Colonic mucosa (tissue), 4 donors: ENCODE results near the gene THADA. TPM values are rescaled to one million over a fixed set of nuclear protein-coding genes. Genes with fewer than 3 reads are reported as not detected.
"Not testable (repeated sequence)": the region's sequence is repeated elsewhere in the genome, so short reads cannot be mapped to it uniquely, and the experiment has no call there.

Experiments used
- DNase-seq: peaks from one replicate; pipeline ENCODE4 v3.0.0-alpha.2; 2020
- H3K27ac ChIP-seq: fragments of 200-600 bp; one replicate; pipeline ENCODE4 v1.8.0; 2021
- H3K27me3 ChIP-seq: fragments of 200-600 bp; one replicate; pipeline ENCODE4 v1.8.0; 2021
- H3K36me3 ChIP-seq: fragments of 200-600 bp; one replicate; pipeline ENCODE4 v1.8.0; 2021
- H3K4me1 ChIP-seq: fragments of 200-600 bp; one replicate; pipeline ENCODE4 v1.8.0; 2021; ENCODE audit warnings: mild to moderate bottlenecking
- H3K4me3 ChIP-seq: fragments of 200-600 bp; one replicate; pipeline ENCODE4 v1.8.0; 2021
- H3K9ac ChIP-seq, 2 donors: one replicate each; pipeline ENCODE4 v1.7.0; 2013; ENCODE audit warnings: control low read depth in 2 of 2, low read depth in 2 of 2, low read length in 2 of 2
- H3K9me3 ChIP-seq: fragments of 200-600 bp; one replicate; pipeline ENCODE4 v1.8.0; 2021
- intact Hi-C: fragments of 100-400 bp; cut with DNase I; formaldehyde crosslinking; loops from one replicate; pipeline ENCODE4 v1.14.1; 2022
- total RNA-seq, 2 donors: library from RNA; stranded (reverse); fragmentation: NEBNext Ultra II Directional in 1 of 2; extraction: Animal tissue kit (Norgen Biotek cat#: 25700) in 1 of 2; gene quantifications; one replicate each; pipeline ENCODE4 v1.2.1, GENCODE V29; 2021
- TF ChIP-seq, protein P1 (sequence below): fragments of 200-600 bp; IDR thresholded peaks from one replicate; pipeline ENCODE4 v1.8.0; 2022; ENCODE audit warnings: antibody characterized with exemption, mild to moderate bottlenecking
- donor health status: healthy.
- donor health status: DM: no; HTN: no; CAD: no.
- donor health status: DM: no; HTN: no; CAD: no.

THADA gene
- total RNA-seq, 2 donors from 2014 or later = 14.6 to 31.4 TPM

DNA sequence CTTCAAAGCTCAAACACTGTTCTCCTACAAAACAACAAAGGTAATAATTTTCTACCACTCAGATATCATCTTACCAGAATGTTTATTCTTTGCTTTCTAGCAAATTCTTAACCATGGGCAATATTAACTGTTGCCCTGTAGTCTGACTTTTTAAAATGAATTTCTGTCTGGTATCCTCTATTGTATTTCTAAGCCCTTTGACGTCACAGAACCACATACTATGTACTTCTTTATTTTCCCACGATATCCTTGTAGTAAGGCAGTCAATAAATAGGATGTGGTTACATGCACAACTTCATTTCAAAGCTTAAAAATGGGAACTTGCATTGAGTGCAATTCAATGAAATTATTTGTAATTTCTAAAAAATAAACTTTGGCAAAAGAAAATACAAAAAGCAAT lies 58.7 kb downstream of the THADA start:
- Histone ChIP-seq H3K9me3 (no peaks in the 10 kb centered on the region), H3K27me3 (no peaks in the 10 kb centered on the region), H3K4me3 (no peak overlapping the region), H3K4me1 (no peaks in the 10 kb centered on the region), H3K9ac (no peak overlapping the region), H3K36me3 (no peaks in the 10 kb centered on the region), H3K27ac (no peak overlapping the region)
- TF ChIP-seq, protein P1, sequence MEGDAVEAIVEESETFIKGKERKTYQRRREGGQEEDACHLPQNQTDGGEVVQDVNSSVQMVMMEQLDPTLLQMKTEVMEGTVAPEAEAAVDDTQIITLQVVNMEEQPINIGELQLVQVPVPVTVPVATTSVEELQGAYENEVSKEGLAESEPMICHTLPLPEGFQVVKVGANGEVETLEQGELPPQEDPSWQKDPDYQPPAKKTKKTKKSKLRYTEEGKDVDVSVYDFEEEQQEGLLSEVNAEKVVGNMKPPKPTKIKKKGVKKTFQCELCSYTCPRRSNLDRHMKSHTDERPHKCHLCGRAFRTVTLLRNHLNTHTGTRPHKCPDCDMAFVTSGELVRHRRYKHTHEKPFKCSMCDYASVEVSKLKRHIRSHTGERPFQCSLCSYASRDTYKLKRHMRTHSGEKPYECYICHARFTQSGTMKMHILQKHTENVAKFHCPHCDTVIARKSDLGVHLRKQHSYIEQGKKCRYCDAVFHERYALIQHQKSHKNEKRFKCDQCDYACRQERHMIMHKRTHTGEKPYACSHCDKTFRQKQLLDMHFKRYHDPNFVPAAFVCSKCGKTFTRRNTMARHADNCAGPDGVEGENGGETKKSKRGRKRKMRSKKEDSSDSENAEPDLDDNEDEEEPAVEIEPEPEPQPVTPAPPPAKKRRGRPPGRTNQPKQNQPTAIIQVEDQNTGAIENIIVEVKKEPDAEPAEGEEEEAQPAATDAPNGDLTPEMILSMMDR = no peak
- intact Hi-C loops = loop anchor here (10.0 kb wide), 1 partner anchor 582 kb away; no protein-coding TSS in a partner anchor
- no peak for DNase-seq

- Histone ChIP-seq H3K4me3 (no peak overlapping the region), H3K9me3 (no peaks in the 10 kb centered on the region), H3K9ac (no peak overlapping the region), H3K27ac (no peak overlapping the region), H3K4me1 (no peaks in the 10 kb centered on the region), H3K36me3 (no peaks in the 10 kb centered on the region), H3K27me3 (no peaks in the 10 kb centered on the region)
- TF ChIP-seq, protein P1 = no peak
- no peak for DNase-seq
- intact Hi-C loops = loop anchor here (10.0 kb wide), 1 partner anchor 580 kb away; no protein-coding TSS in a partner anchor
Observed at GRCh38 chr2:43534569-43534968, 61.3 kb downstream of the THADA start.

DNA sequence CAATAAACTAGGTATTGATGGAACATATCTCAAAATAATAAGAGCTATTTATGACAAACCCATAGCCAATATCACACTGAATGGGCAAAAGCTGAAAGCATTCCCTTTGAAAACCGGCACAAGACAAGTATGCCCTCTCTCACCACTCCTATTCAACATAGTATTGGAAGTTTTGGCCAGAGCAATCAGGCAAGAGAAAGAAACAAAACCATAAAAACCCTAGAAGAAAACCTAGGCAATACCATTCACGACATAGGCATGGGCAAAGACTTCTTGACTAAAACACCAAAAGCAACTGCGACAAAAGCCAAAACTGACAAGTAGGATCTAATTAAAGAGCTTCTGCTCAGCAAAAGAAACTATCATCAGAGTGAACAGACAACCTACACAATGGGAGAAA lies 63.3 kb downstream of the THADA start:
- intact Hi-C loops = loop anchor here (10.0 kb wide), 1 partner anchor 578 kb away; no protein-coding TSS in a partner anchor
- not testable (repeated sequence) for H3K4me3 ChIP-seq, H3K36me3 ChIP-seq, H3K4me1 ChIP-seq, DNase-seq, H3K9ac ChIP-seq, H3K9me3 ChIP-seq, H3K27ac ChIP-seq, H3K27me3 ChIP-seq

DNA sequence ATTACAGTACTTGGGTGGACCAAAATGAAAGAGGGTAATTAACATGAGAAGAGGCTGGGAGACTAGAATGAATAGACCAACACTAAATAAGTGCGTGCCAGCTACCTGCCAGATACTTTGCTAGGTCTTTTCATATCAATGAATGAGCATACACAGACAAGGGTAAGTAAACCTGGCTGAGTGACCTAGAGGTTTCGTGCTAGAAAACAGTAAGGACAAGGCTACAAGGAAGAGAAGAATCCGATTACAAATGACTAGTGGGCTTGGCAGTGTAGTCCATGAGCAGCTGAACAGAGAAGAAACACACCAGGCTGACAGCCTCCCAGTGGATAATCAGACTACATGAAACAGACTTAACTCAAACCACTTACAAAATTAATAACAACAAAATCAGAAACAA lies 64.6 kb downstream of the THADA start:
- intact Hi-C loops = loop anchor here (10.0 kb wide), 1 partner anchor 576 kb away; no protein-coding TSS in a partner anchor
- no peak for DNase-seq
- no peak overlapping the region for H3K27ac ChIP-seq

GRCh38 chr2:43526994-43527393 lies 68.8 kb downstream of the THADA start:
- no peak overlapping the region for H3K27ac ChIP-seq
- no peaks in the 10 kb centered on the region for H3K4me1 ChIP-seq
- no peaks in the 10 kb centered on the region for H3K36me3 ChIP-seq
- no peak for DNase-seq
- intact Hi-C loops = no loop called here
- H3K27me3 ChIP-seq = no peaks in the 10 kb centered on the region
- H3K9me3 ChIP-seq = no peaks in the 10 kb centered on the region
- TF ChIP-seq, protein P1 = no peak
- H3K9ac ChIP-seq = no peak overlapping the region
- H3K4me3 ChIP-seq = no peak overlapping the region

More for the DNA sequence above, 64.6 kb downstream of the THADA start:
- H3K9ac ChIP-seq = no peak overlapping the region
- no peaks in the 10 kb centered on the region for H3K4me1 ChIP-seq
- H3K27me3 ChIP-seq = no peaks in the 10 kb centered on the region
- no peaks in the 10 kb centered on the region for H3K9me3 ChIP-seq
- TF ChIP-seq, protein P1 = no peak
- no peaks in the 10 kb centered on the region for H3K36me3 ChIP-seq
- H3K4me3 ChIP-seq = no peak overlapping the region

- Histone ChIP-seq H3K27me3 (no peaks in the 10 kb centered on the region), H3K9ac (no peak overlapping the region), H3K9me3 (no peaks in the 10 kb centered on the region), H3K27ac (peak overlapping the region; percentile 8), H3K36me3 (no peaks in the 10 kb centered on the region), H3K4me1 (no peaks in the 10 kb centered on the region), H3K4me3 (no peak overlapping the region)
- DNase-seq = no peak
- TF ChIP-seq, protein P1 = no peak
- intact Hi-C loops = no loop called here
Observed at GRCh38 chr2:43525506-43525905, 70.3 kb downstream of the THADA start.
